ENCODE measurements around the gene SPG7.

DNA sequence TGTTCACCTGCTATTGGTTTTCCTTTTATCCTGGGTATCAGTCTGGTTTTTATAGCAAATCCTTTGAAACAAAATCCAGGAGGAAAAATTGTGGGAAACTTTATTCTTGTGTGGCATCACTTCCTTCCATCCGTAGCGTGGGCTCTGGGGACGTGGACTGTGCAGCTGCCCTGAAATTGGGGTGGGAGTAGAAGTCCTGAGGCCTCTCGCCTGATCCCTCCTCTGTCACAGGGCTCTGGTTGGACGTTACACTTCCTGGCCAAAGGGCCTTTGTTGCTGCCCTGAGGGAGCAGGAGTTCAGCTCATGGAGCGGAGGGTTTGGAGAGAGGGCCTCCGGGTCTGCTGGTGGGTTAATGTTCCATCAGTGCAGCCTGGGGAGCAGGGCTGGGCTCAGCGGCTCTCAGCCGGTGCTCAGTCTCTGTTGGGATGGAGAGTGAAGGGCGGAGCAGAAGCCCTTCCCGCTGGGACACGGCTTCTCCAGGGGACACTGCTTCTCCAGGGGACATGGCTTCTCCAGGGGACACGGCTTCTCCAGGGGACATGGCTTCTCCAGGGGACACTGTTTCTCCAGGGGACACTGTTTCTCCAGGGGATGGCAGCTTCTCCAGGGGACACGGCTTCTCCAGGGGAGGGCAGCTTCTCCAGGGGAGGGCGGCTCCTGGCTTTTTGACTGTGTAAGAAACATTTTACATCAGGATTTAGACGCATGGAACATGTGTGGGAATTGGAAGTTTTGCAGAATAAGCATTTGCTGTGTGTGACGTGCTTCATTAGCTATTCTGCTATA lies 37.0 kb downstream of the SPG7 start:
- TF ChIP-seq, protein P1, sequence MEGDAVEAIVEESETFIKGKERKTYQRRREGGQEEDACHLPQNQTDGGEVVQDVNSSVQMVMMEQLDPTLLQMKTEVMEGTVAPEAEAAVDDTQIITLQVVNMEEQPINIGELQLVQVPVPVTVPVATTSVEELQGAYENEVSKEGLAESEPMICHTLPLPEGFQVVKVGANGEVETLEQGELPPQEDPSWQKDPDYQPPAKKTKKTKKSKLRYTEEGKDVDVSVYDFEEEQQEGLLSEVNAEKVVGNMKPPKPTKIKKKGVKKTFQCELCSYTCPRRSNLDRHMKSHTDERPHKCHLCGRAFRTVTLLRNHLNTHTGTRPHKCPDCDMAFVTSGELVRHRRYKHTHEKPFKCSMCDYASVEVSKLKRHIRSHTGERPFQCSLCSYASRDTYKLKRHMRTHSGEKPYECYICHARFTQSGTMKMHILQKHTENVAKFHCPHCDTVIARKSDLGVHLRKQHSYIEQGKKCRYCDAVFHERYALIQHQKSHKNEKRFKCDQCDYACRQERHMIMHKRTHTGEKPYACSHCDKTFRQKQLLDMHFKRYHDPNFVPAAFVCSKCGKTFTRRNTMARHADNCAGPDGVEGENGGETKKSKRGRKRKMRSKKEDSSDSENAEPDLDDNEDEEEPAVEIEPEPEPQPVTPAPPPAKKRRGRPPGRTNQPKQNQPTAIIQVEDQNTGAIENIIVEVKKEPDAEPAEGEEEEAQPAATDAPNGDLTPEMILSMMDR (IDR thresholded peaks at IDR 0.05; ENCODE audit: low read length): no peak
- TF ChIP-seq EZH2 (optimal IDR thresholded peaks at IDR 0.05; ENCODE audit: low read depth, low read length): no peak
- no peak for TF ChIP-seq EZH2phosphoT487 (IDR thresholded peaks at IDR 0.05; ENCODE audit: low read length)

Measured in MM.1S (cell line).